Measurements from ENCODE around the gene MTERF4.

Gene MTERF4

GRCh38 chr2:241134711-241135110 is 32.6 kb upstream of the MTERF4 start:
- TF ChIP-seq, protein P1, sequence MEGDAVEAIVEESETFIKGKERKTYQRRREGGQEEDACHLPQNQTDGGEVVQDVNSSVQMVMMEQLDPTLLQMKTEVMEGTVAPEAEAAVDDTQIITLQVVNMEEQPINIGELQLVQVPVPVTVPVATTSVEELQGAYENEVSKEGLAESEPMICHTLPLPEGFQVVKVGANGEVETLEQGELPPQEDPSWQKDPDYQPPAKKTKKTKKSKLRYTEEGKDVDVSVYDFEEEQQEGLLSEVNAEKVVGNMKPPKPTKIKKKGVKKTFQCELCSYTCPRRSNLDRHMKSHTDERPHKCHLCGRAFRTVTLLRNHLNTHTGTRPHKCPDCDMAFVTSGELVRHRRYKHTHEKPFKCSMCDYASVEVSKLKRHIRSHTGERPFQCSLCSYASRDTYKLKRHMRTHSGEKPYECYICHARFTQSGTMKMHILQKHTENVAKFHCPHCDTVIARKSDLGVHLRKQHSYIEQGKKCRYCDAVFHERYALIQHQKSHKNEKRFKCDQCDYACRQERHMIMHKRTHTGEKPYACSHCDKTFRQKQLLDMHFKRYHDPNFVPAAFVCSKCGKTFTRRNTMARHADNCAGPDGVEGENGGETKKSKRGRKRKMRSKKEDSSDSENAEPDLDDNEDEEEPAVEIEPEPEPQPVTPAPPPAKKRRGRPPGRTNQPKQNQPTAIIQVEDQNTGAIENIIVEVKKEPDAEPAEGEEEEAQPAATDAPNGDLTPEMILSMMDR (conservative IDR thresholded peaks at IDR 0.05; ENCODE audit: control insufficient read depth, insufficient read depth, low read depth, low read length): no peak
- DNase-seq (ENCODE audit: low read depth): no peak
- H3K4me3 ChIP-seq (ENCODE audit: control insufficient read depth, low read depth, low read length): no peak overlapping the region

- no peak for DNase-seq (ENCODE audit: low read depth)
- TF ChIP-seq, protein P1 (conservative IDR thresholded peaks at IDR 0.05; ENCODE audit: control insufficient read depth, insufficient read depth, low read depth, low read length): no peak
Measured at GRCh38 chr2:241133436-241133820, 31.3 kb upstream of the MTERF4 start.

GRCh38 chr2:241132538-241133435 is 30.7 kb upstream of the MTERF4 start:
- H3K4me3 ChIP-seq (ENCODE audit: control insufficient read depth, low read depth, low read length): no peak overlapping the region
- TF ChIP-seq, protein P1 (conservative IDR thresholded peaks at IDR 0.05; ENCODE audit: control insufficient read depth, insufficient read depth, low read depth, low read length): no peak
- no peak for DNase-seq (ENCODE audit: low read depth)

More at GRCh38 chr2:241133436-241133820, 31.3 kb upstream of the MTERF4 start:
- H3K4me3 ChIP-seq (ENCODE audit: control insufficient read depth, low read depth, low read length): no peak overlapping the region

- TF ChIP-seq, protein P1 (conservative IDR thresholded peaks at IDR 0.05; ENCODE audit: control insufficient read depth, insufficient read depth, low read depth, low read length): no peak
- no peak overlapping the region for H3K4me3 ChIP-seq (ENCODE audit: control insufficient read depth, low read depth, low read length)
- DNase-seq (ENCODE audit: low read depth): no peak
Measured at GRCh38 chr2:241131531-241131930, 29.4 kb upstream of the MTERF4 start.

- H3K4me3 ChIP-seq (ENCODE audit: control insufficient read depth, low read depth, low read length): no peak overlapping the region
- no peak for DNase-seq (ENCODE audit: low read depth)
- TF ChIP-seq, protein P1 (conservative IDR thresholded peaks at IDR 0.05; ENCODE audit: control insufficient read depth, insufficient read depth, low read depth, low read length): no peak
Measured at GRCh38 chr2:241130316-241130715, 28.2 kb upstream of the MTERF4 start.

- no peak for DNase-seq (ENCODE audit: low read depth)
- TF ChIP-seq, protein P1 (conservative IDR thresholded peaks at IDR 0.05; ENCODE audit: control insufficient read depth, insufficient read depth, low read depth, low read length): no peak
Measured at GRCh38 chr2:241129086-241129871, 27.2 kb upstream of the MTERF4 start.

More at GRCh38 chr2:241129086-241129871, 27.2 kb upstream of the MTERF4 start:
- H3K4me3 ChIP-seq (ENCODE audit: control insufficient read depth, low read depth, low read length): no peak overlapping the region

All from fibroblast of mammary gland (primary cell).